Stimulated activated CD4-positive, alpha-beta T cell treated with anti-CD3 and anti-CD28 coated beads, Interleukin-15, amount 100 ng/mL, for 1 hour (primary cell): ENCODE results near the gene MYBPC1.
"Not testable (repeated sequence)": the region's sequence is repeated elsewhere in the genome, so short reads cannot be mapped to it uniquely, and the experiment has no call there.

ENCODE experiments used
- DNase-seq, 2 donors: peaks; one replicate each; pipeline ENCODE4 v3.0.0-alpha.2; 2020; ENCODE audit warnings: low read depth in 1 of 2, low spot score in 1 of 2

The MYBPC1 gene

DNA sequence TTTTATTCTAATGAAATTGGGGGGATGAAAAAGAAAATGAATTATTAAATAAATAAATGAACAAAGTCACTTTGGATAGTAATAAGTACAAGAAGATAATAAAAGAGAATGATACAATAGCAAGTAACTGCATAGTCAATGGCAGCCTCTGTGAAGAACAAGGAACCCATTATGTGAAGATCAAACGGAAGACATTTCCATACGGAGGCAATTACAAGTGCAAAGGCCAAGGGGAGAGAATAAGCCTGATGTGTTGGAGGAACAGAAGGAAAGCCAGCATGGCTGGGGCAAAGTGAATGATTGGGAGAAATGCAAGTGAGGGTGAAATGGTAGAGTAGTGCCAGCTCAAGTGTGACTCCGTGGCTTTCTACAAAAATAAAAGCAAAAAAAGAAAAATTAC is 58.7 kb downstream of the MYBPC1 start:
- DNase-seq: no peak

DNA sequence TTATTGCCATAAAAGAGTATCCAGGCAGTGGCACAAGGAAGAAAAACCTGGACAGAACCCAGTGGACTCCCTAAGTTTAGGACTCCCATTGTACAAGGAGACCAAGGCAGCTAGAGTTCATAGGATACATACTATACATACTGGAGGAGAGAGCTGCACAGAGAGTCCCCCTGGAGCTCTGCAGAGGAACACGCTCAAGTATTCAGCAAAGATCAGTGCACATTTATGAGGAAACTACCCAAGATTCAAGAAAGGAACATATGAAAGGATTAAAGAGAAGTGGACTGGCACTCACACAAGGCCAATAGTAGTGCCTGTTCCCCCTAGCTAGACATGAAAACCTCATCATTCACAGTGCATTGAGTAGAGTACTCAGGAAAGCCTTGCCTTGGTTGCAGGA is 59.7 kb downstream of the MYBPC1 start:
- no peak for DNase-seq

DNA sequence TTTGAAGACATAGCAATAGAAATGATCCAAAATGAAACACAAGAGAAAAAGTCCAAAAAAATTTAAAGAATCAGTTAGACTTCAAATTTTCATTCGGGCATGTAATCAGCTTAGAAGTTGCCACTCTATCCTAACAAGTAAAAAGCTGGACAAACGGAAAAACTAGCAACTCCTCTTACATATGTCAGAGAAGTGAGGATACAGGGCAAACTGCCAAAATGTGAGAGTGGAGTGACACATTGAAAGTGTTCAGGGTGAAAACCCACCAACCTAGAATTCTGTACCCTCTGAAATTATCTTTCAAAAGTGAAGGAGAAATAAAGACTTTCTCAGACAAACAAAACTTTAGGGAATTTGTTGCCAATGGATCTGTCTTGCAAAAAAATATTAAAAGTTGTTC is 60.6 kb downstream of the MYBPC1 start:
- DNase-seq: no peak

DNA sequence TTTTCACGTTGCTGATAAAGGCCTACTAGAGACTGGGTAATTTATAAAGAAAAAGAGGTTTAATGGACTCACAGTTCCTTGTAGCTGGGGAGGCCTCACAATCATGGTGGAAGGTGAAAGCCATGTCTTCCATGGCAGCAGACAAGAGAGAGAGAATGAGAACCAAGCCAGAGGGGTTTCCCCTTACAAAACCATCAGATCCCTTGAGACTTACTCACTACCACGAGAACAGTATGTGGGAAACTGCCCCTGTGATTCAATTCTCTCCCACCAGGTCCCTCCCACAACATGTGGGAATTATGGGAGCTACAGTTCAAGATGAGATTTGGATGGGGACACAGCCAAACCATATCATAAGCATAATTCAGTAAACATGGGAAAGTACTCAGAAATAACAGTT is 65.9 kb downstream of the MYBPC1 start:
- DNase-seq: not testable (repeated sequence)

DNA sequence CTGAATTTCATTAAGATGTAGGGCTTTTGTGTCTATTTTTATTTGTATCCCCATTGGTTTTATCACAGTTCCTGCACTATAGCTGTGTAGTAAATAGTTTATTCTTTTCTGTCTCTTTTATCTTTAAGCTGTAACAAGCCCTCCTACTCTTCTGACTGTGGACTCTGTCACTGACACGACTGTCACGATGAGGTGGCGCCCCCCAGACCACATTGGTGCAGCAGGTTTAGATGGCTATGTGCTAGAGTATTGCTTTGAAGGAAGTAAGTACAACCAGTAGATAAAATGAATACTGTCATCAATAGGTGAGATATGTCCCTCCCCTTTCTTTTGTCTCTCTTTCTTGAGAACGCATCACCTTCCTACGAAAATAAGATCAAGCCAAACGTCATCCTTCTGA is 68.5 kb downstream of the MYBPC1 start:
- DNase-seq: no peak

DNA sequence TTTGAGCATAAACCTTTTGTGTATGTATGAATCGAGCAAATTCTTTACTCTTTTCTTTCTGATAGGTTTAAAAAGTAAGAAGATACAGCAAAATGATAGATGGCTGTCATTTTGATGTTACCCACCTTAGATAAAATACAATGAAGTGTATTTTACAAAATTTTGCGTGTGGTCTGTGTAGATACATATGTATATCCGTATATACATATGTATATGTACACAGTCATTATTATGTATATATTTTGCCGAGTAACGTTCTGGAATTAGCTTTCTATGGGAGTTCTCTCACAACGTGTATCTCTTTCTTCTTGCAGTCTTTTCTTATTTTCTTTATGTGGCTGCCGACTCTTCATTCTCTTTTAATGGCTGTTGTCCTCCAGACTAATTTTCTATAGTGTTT is 70.2 kb downstream of the MYBPC1 start:
- no peak for DNase-seq

DNA sequence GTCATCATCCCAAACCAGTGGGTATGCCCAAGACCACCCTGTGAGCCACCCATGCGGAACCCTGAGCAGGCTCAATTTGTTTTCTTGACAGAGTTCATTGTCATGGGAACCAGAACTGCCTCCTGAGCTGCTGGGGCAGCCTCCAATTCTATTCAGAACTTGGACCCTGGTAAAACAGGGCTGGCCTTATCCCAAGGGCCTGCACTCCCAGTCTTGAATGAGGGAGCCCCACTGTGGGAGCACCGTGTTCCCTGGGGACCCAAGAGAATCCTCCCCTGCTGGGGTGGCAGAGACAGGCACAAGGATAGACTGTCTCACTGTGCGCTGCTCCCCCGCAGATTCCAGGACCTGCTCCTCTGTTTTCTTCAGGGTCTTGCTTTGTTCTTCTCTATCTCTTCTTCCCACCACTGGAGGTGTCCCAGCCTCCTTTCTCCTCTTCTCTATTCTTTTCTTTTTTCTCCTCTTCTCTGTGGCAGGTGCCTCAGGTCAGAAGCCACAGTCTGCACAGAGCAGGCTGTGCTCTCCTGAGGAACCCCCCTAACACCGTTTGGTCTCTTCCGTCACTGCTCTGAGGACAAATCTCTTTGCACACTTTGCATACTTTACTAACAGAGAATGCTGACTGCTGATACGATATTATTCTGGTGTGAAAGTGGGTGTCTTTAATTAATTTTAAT is 71.4 kb downstream of the MYBPC1 start:
- no peak for DNase-seq

DNA sequence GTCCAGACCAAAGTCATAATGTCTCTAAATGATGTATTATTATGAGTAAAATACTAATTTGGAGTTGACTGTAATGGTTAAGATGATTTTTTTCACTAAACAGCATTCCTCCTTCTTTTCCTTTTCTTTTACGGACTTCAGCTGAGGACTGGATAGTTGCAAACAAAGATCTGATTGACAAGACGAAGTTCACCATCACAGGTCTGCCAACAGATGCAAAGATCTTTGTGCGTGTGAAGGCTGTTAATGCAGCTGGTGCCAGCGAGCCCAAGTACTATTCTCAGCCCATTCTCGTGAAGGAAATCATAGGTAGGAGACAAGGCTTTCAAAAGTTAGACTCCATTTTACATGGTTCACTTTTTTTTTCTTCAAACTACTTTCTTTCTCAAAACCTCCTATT is 72.8 kb downstream of the MYBPC1 start:
- no peak for DNase-seq

DNA sequence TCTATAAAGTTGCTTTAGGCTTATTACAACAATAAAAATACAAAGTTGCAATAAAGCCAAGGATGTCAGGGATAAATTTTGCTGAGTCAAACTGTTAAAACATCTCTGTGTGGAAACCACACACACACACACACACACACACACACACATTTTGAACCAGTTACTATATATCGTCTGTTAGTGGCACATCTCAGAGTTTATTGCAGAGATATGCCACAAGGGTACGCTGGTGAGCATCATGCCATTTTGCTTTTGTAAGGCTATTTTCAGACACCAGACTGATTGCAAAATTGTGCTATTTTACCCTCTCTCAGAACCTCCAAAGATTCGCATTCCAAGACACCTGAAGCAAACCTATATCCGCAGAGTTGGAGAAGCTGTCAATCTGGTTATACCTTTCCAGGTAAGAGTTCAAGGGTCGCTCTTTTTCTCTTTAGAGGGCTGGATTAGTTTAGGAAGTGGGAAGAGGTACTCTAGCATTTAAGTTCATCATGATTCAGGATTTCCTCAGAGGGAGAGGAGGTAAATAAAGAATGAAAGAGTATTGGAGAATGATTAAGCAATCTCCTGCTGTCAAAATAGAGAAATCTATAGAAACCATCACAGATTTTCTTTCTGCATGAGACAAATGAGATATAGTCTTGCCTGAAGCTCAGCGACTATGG is 75.4 kb downstream of the MYBPC1 start:
- no peak for DNase-seq

DNA sequence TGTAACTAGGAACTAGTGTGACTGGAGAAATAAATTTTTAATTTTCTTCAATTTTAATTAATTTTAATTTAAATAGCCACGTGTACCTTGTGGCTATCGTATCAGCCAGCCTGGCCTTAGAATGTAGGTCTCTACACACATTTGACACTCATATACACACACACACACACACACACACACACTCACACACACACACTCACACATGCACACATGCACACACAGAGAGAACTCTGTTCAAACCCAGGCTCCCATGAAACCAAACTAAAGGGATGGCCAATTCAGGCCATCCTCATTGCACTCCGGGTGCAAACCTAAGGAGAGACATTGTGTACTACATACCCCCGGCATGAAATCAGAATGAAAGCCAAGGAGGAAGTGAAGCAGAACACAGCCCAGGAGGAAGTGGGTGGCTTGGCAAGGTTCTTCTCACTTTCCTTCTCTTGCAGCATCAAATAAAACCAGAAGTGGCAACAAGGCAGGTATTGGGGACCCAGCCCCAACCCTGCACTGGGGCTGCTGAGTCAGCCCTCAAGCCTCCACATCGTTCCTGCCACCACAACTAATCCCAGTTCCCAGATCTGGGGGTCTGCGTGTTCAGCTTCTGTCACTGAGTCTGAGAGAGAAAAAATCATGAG is 76.5 kb downstream of the MYBPC1 start:
- no peak for DNase-seq

DNA sequence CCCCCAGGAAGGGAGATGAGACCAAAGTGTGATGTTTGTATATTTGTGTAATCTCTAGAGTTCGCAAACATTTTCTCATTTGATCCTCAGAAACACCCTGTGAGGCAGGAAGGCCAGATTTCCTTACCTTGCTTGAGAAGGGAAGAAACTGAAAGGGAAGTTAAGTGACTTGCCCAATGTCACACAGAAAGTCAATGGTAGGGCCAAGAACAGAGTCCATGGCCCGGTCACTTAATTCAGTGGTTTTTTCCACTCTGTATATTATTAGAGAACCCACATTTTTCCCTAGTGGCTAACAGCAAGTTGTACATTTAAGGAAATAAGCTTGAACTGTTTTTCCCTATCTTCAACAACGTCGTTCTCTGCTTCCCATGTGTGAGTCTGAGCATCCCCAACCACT is 77.1 kb downstream of the MYBPC1 start:
- DNase-seq: no peak

DNA sequence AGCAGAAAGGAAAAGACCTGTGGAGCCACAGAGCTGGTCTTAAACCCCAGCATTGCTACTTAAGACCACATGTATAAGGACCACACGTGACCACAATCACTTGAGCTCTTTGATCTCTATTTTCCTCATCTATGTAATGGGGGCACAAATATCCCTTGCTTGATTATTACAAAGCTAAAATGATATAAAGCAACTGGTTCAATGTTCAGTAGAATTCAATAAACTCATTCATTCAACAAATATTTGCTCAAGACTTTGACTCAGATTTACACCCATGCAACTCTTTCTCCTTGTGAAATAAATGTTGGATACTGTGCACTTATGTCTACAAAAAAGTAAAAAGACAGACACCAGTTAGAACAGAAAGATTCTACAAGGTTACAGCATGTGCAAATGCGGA is 80.8 kb downstream of the MYBPC1 start:
- DNase-seq: no peak

DNA sequence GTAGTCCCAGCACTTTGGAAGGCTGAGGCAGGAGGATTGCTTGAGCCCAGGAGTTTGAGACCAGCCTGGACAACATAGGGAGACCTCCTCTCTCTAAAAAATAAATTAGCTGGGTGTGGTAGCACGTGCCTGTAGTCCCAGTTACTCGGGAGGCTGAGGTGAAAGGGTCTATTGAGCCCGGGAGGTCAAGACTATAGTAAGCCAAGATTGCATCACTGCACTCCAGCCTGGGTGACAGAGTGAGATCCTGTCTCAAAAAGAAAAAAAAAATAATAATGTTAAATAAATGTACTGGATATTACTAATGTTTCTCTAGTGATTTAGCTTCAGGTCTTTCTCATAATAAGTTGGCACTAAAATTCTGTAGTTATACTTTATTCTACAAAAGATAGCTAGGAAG is 81.7 kb downstream of the MYBPC1 start:
- DNase-seq: not testable (repeated sequence)

DNA sequence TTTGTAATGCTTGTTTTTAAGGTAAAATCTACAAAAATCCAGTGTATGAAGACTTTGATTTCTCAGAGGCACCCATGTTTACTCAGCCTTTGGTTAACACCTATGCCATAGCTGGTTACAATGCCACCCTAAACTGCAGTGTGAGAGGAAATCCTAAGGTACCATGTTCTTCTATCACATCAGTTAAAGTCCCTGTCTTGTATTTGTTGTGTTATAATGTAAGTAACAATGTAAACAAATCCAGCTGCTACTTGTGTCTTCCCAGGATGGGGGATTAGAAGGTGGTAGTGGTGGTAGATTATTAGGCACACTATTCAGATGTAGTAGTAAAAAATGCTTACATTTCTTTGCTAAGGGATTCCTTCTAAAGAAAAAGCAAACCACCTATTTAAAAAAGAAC is 83.3 kb downstream of the MYBPC1 start:
- no peak for DNase-seq

DNA sequence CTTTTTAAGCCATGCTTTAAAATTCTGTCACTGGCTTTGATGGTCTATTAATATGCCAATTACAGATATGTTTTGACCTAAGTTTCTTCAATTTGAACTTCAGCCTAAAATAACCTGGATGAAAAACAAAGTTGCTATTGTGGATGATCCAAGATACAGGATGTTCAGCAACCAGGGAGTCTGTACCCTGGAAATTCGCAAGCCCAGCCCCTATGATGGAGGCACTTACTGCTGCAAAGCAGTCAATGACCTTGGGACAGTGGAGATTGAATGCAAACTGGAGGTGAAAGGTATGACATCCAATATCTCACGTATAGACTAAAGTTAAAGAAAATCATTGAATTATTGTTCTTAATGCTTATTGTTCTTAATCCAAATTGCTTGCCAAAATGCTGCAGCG is 85.5 kb downstream of the MYBPC1 start:
- no peak for DNase-seq

DNA sequence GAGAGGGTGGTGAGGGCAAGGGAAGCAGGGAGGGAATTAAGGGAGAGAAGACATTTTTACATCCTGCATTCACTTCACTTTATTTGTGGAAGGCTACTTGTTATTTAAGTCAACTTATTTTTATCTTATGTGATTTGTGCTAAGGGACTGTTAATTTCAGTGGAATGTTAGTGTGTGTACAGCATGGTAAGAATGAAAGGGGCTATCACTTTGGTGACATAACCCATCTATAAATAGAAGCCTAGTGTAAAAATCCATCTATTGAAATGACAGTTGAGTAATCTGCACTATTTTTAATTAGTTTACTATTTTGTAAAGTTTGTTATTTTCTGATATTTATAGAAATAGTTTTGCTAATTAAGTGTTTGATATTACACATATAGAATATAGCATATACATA is 85.9 kb downstream of the MYBPC1 start:
- DNase-seq: no peak

DNA sequence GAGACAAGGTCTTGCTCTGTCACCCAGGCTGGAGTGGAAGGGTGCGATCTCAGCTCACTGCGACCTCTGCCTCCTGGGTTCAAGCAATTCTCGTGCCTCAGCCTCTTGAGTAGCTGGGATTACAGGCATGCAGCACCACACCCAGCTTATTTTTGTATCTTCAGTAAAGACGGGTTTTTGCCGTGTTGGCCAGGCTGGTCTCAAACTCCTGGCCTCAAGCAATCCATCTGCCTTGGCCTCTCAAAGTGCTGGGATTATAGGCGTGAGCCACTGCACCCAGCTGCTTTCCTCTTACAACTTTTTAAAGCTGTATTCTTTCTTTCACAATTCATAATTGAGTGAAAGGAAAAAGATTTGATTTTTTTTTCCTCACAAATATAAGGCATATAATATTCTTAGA is 86.9 kb downstream of the MYBPC1 start:
- not testable (repeated sequence) for DNase-seq

DNA sequence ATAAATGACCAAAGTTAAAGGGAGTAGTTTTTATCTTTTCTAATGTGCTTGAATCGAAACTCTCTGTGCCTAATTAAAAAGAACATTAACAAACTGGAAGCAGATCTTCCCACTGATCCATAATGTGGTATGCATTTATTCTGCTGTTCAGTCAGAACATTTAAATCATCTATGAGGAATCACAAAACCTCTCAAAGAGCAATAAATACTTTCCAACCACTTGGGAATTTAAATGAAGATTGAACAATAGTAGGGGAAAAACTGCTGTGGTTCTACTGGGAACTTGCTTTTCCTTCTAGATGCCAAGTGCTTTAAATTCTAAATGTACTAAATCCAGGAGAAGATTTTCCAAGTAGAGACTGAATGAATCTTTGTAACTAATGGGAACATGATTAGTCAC is 90.3 kb downstream of the MYBPC1 start:
- DNase-seq: no peak

DNA sequence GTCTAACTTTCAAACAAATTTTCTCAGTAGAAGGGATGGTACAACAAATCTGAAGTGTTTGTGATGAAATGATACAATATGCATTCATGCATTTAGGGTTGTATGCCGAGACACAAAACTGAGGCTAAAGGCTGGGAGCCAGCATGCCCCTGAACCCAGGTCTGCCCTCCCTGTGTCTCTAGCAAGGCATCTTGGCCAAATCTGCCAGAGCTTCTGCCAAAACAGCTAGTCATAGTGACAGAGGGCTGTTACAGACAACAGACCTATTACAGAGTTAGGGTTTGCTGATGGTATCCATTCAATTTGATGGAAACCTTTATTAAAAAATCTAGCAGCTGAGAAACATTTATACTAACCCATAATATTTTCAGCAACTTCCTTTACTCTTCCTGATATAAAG is 91.4 kb downstream of the MYBPC1 start:
- DNase-seq: no peak

DNA sequence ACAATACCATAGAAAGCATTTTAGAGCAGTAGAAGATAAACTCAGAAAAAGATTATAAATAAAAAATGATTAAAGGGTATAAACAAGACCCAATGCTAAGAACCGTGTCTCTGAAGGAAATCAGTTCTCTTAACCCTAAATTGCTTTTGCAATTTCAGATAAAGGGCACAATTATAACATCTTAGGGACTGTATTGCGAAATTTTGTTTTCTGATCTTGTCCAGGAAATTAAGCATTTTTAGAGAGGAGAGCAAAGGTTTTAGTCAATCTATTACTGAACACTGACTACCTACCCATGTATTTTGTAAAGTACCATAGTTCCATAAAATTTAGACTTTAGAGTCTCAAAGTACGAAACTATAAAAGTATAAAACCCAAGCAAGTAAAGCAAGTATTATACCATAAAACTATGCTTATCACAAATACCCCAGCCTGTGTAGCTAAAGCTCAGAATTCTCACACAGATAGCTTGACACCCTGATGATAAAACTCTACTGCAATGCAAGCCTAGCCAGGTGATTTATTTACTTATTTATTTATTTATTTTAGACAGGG is 95.8 kb downstream of the MYBPC1 start:
- no peak for DNase-seq

DNA sequence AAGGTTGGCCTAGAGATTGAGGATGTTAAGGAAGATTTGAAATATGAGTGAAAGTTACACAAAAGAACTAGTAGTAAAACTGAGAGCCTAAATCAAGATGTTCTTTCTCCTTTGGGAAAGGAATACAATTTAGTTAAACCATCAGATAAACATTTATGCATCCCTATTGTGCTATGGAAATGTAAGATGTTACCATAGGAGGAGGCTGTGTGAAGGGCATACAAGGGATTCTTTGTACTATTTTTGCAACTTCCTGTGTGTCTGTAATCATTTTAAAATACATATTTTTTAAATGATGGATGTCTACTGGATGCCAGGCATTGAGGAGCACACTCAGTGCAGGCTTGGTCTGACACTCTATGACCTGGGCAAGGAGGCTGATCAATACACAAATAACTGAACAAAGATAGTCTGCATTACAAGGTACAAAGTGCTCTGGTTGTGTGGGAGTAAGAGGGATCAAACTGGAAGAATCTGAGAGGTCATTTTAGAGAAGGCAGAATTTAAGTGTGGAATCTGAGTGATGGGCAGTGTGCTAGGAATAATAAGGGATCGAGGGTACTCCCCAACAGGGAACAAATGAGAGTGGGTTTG is 96.8 kb downstream of the MYBPC1 start:
- no peak for DNase-seq

DNA sequence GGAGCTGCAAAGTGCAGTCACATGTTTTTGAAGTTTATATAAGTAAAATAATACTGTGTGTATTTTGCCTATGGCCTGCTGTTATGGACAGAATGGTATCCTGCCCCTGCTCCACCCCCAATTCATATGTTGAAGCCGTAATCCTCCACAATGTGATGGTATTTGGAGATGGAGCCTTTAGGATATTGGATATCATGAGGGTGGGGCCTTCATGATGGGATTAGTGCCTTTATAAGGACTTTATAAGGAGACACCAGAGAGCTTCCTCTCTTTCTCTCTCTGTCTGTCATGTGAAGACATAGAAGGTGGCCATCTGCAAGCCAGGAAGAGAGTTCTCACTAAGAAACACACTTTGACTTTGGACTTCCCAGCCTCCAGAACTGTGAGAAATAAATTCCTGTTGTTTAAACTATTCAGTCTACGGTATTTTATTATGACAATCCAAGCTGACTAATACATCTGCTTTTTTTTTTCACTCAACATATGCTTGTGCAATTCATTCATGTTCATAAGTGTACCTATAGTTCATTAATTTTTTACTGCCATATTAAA is 99.6 kb downstream of the MYBPC1 start:
- DNase-seq: no peak
